ENCODE data around the gene KRT72.
A peak's percentile ranks its signal among the peaks of the same experiment; 100 is the strongest.

KRT72 gene

GRCh38 chr12:52575256-52575655 lies 26.0 kb downstream of the KRT72 start:
- DNase-seq: no peak

GRCh38 chr12:52573743-52574142 lies 27.5 kb downstream of the KRT72 start, which contains the start of gene KRT74:
KRT74 (minus strand) TSS chr12:52573843; CDS start chr12:52573777, 66 bp downstream.
- no peak for DNase-seq

GRCh38 chr12:52573306-52573705 lies 28.0 kb downstream of the KRT72 start:
- DNase-seq: no peak

GRCh38 chr12:52570511-52570910 lies 30.8 kb downstream of the KRT72 start:
- DNase-seq: no peak

- DNase-seq: no peak
Observed at GRCh38 chr12:52568111-52568510, 33.2 kb downstream of the KRT72 start.

- no peak for DNase-seq
Observed at GRCh38 chr12:52566847-52567291, 34.4 kb downstream of the KRT72 start.

GRCh38 chr12:52564582-52564981 lies 36.7 kb downstream of the KRT72 start:
- no peak for DNase-seq

GRCh38 chr12:52561880-52562449 lies 39.3 kb downstream of the KRT72 start:
- DNase-seq: peak in 1 of 2 experiments; percentile 21

GRCh38 chr12:52559979-52560378 lies 41.3 kb downstream of the KRT72 start:
- no peak for DNase-seq

- no peak for DNase-seq
Observed at GRCh38 chr12:52558781-52559445, 42.4 kb downstream of the KRT72 start.

- no peak for DNase-seq
Observed at GRCh38 chr12:52557476-52557875, 43.8 kb downstream of the KRT72 start.

- DNase-seq: no peak
Observed at GRCh38 chr12:52555577-52555976, 45.7 kb downstream of the KRT72 start.

- no peak for DNase-seq
Observed at GRCh38 chr12:52552681-52553195, 48.5 kb downstream of the KRT72 start, which contains the start of gene KRT71. KRT71 (minus strand) TSS chr12:52553145; CDS start chr12:52553077, 68 bp downstream.

- no peak for DNase-seq
Observed at GRCh38 chr12:52552055-52552454, 49.2 kb downstream of the KRT72 start.

- DNase-seq: no peak
Observed at GRCh38 chr12:52551216-52551865, 49.9 kb downstream of the KRT72 start.

- no peak for DNase-seq
Observed at GRCh38 chr12:52546126-52546525, 55.1 kb downstream of the KRT72 start.

GRCh38 chr12:52543985-52544883 lies 57.0 kb downstream of the KRT72 start:
- no peak for DNase-seq

GRCh38 chr12:52542785-52543318 lies 58.4 kb downstream of the KRT72 start:
- no peak for DNase-seq

- no peak for DNase-seq
Observed at GRCh38 chr12:52542157-52542556, 59.1 kb downstream of the KRT72 start.

GRCh38 chr12:52541709-52542108 lies 59.6 kb downstream of the KRT72 start:
- DNase-seq: no peak

GRCh38 chr12:52540531-52540930 lies 60.7 kb downstream of the KRT72 start:
- DNase-seq: no peak

- DNase-seq: no peak
Observed at GRCh38 chr12:52539821-52540173, 61.5 kb downstream of the KRT72 start.
